HG03280 (cell line): Measurements from ENCODE around the gene SSC5D.

Experiments
- ATAC-seq: cut with Tn5 transposase; IDR thresholded peaks from one replicate; pipeline ENCODE4 v1.9.1; 2021; ENCODE audit warnings: mild to moderate bottlenecking, moderate library complexity; ENCODE audit not compliant: unreplicated experiment

The SSC5D gene

GRCh38 chr19:55472463-55472862 is 15.8 kb upstream of the SSC5D start:
- no peak for ATAC-seq

- ATAC-seq = no peak
Observed at GRCh38 chr19:55473225-55474012, 14.8 kb upstream of the SSC5D start.

- no peak for ATAC-seq
Observed at GRCh38 chr19:55474269-55475265, 13.7 kb upstream of the SSC5D start.

GRCh38 chr19:55476100-55476775 is 12.0 kb upstream of the SSC5D start, which contains the start of gene ZNF628:
Gene ZNF628, plus strand, starts transcription at chr19:55476617. Its CDS starts 3,294 bp downstream, at chr19:55479911.
- peak; percentile 95 for ATAC-seq

- no peak for ATAC-seq
Observed at GRCh38 chr19:55477905-55478304, 10.3 kb upstream of the SSC5D start.

GRCh38 chr19:55478364-55478763 is 9.9 kb upstream of the SSC5D start:
- ATAC-seq = no peak

- ATAC-seq = no peak
Observed at GRCh38 chr19:55479045-55479444, 9.2 kb upstream of the SSC5D start.

GRCh38 chr19:55479451-55480230 is 8.6 kb upstream of the SSC5D start:
- ATAC-seq = no peak

GRCh38 chr19:55481148-55481793 is 7.0 kb upstream of the SSC5D start:
- no peak for ATAC-seq

- no peak for ATAC-seq
Observed at GRCh38 chr19:55481794-55482155, 6.5 kb upstream of the SSC5D start.

- ATAC-seq = no peak
Observed at GRCh38 chr19:55482156-55482961, 5.9 kb upstream of the SSC5D start.

GRCh38 chr19:55482967-55483705 is 5.1 kb upstream of the SSC5D start:
- ATAC-seq = no peak

GRCh38 chr19:55483706-55484592 is 4.3 kb upstream of the SSC5D start:
- no peak for ATAC-seq

GRCh38 chr19:55484593-55485438 is 3.4 kb upstream of the SSC5D start, which contains the start of gene NAT14:
Gene NAT14, plus strand, starts transcription at chr19:55485188. Its CDS starts 521 bp downstream, at chr19:55485709.
- ATAC-seq = peak; percentile 48

GRCh38 chr19:55485439-55486011 is 2.7 kb upstream of the SSC5D start:
- no peak for ATAC-seq
